ENCODE results near the gene GPANK1.

DNA sequence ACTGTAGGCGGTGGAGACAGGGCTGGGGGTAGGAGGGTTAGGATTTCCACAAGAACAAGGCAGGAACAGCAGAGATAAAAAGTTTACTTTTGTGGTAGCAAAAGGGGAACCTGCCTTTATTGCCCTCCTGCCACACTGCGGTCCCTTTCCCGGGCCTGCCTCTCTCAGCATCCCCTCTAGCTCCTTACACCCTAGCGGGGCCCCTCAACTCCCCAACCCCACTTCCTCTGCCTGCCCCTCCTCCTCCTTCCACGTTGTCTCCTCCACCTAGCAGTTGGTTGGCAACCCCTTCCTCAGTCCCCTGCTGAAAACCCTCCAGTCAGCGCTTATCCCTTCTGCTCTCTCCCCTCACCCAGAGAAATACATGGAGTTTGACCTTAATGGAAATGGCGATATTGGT is 49.0 kb downstream of the GPANK1 start:
- TF ChIP-seq POLR2AphosphoS5 (IDR thresholded peaks at IDR 0.05) (no peak), POLR2A (IDR thresholded peaks at IDR 0.05) (no peak), CTCF (IDR thresholded peaks at IDR 0.05) (no peak)

Data from upper lobe of left lung (tissue), 4 donors.